AG09319 (cell line): ENCODE results near the gene CCL21.

Experiments used
- DNase-seq: peaks from one replicate; pipeline ENCODE4 v3.0.0-alpha.2; 2010; ENCODE audit warnings: low read depth; ENCODE audit errors: extremely low read depth
- CTCF ChIP-seq: IDR thresholded peaks from 2 replicates; pipeline ENCODE4 v1.5.1; 2011; ENCODE audit warnings: low read depth, mild to moderate bottlenecking, inconsistent platforms, low read length, moderate library complexity

The CCL21 gene

GRCh38 chr9:34665381-34666250 lies 44.3 kb downstream of the CCL21 start:
- TF ChIP-seq CTCF = no peak

GRCh38 chr9:34665067-34665380 lies 44.9 kb downstream of the CCL21 start:
- no peak for DNase-seq
- no peak for TF ChIP-seq CTCF

More at GRCh38 chr9:34665381-34666250, 44.3 kb downstream of the CCL21 start:
- DNase-seq = peak; percentile 91

GRCh38 chr9:34664281-34665066 lies 45.5 kb downstream of the CCL21 start:
- TF ChIP-seq CTCF = peak; percentile 98
- peak; percentile 44 for DNase-seq

- TF ChIP-seq CTCF = no peak
Measured at GRCh38 chr9:34663303-34663605, 46.7 kb downstream of the CCL21 start.

GRCh38 chr9:34662526-34663302 lies 47.2 kb downstream of the CCL21 start, which contains the start of gene CCL27:
CCL27 (minus strand) TSS chr9:34662657; CDS start chr9:34662633, 24 bp downstream.
- TF ChIP-seq CTCF = no peak
- DNase-seq = no peak

More at GRCh38 chr9:34663303-34663605, 46.7 kb downstream of the CCL21 start:
- DNase-seq = no peak

- no peak for DNase-seq
- TF ChIP-seq CTCF = no peak
Measured at GRCh38 chr9:34659592-34660253, 50.2 kb downstream of the CCL21 start.
